ENCODE measurements around the gene FOXJ1. TPM values are rescaled to one million over a fixed set of nuclear protein-coding genes. Genes with fewer than 3 reads are reported as not detected.

Gene FOXJ1
- total RNA-seq, 4 donors from 2014 or later, result 0.82 to 7.4 (median 1.9) TPM; not detected in 1

DNA sequence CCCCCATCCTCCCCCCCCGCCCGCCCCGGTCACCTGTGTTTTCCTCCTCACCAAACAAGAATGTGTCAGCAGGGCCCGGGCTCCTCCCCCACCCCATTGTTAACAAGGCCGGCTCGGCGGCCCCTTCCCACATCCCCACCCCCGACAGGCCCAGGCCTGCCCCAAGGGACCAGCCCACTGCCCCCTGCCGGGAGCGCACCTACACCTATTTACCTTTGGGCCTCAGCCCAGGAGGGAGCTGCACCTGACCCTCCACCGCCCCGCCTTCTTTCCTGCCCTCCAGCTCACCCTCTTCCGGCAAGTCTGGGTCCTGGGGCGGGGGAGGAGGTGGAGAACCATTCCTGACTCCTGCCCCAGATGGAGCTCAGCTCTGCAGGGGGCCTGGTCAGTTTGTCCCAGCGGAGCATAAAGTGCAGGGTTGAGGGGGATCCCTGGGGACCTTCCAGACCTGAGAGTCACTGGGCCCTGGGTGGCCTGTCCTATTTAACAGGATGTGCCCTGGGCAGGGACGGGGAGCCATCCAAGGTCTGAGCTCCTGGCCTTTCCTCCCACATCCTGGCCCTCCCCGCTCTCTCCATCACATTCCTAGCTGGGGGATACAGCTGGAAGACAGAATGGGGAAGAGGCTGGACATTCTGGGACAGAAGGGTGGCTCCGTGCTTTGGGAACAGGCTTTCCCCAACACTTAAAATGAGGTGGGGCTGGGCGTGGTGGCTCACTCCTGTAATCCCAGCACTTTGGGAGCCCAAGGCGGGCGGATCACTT is 8.3 kb downstream of the FOXJ1 start:
- Histone ChIP-seq H3K27ac (no peak overlapping the region), H3K9me3 (no peaks in the 10 kb centered on the region), H3K4me1 (peaks cover 0 to 12% (median 1%) of the 10 kb centered on the region in 4 donors), H3K36me3 (no peaks in the 10 kb centered on the region), H3K4me3 (no peak overlapping the region), H3K27me3 (peaks cover 56% of the 10 kb centered on the region)
- intact Hi-C loops (cut with DNase I; ENCODE audit: low total_unique reads), result no loop called here
- 20 to 38% methylated on average over 2 to 18 of the region's 21 CpGs for WGBS, 2 donors (ENCODE audit: low coverage in 1 of 2)
- DNase-seq, result peak; percentile 64
- in situ Hi-C loops (cut with MboI; ENCODE audit: low pct_ligation_motif_present in 1 of 4, low pct_unique_long_range_greater_than_20kb in 1 of 4, low sequenced_read_pairs in 3 of 4), result no loop called here
- TF ChIP-seq CTCF (IDR thresholded peaks at IDR 0.05), result no peak
- TF ChIP-seq EP300 (IDR thresholded peaks at IDR 0.05; ENCODE audit: low read depth), result no peak
- TF ChIP-seq POLR2AphosphoS5 (IDR thresholded peaks at IDR 0.05), result no peak
- TF ChIP-seq POLR2A (IDR thresholded peaks at IDR 0.05), result no peak

GRCh38 chr17:76131692-76132573 is 9.1 kb downstream of the FOXJ1 start:
- DNase-seq, result no peak
- Histone ChIP-seq H3K36me3 (no peaks in the 10 kb centered on the region), H3K27ac (no peak overlapping the region), H3K9me3 (no peaks in the 10 kb centered on the region), H3K27me3 (peaks cover 47% of the 10 kb centered on the region), H3K4me1 (peaks cover 0 to 12% (median 1%) of the 10 kb centered on the region in 4 donors), H3K4me3 (no peak overlapping the region)
- WGBS, 2 donors (ENCODE audit: low coverage in 1 of 2), result 83 to 100% methylated on average over 1 to 14 of the region's 21 CpGs
- intact Hi-C loops (cut with DNase I; ENCODE audit: low total_unique reads) (no loop called here), in situ Hi-C loops (cut with MboI; ENCODE audit: low pct_ligation_motif_present in 1 of 4, low pct_unique_long_range_greater_than_20kb in 1 of 4, low sequenced_read_pairs in 3 of 4) (no loop called here)
- no peak for TF ChIP-seq CTCF (IDR thresholded peaks at IDR 0.05)
- TF ChIP-seq POLR2A (IDR thresholded peaks at IDR 0.05), result no peak
- TF ChIP-seq POLR2AphosphoS5 (IDR thresholded peaks at IDR 0.05), result no peak
- no peak for TF ChIP-seq EP300 (IDR thresholded peaks at IDR 0.05; ENCODE audit: low read depth)

DNA sequence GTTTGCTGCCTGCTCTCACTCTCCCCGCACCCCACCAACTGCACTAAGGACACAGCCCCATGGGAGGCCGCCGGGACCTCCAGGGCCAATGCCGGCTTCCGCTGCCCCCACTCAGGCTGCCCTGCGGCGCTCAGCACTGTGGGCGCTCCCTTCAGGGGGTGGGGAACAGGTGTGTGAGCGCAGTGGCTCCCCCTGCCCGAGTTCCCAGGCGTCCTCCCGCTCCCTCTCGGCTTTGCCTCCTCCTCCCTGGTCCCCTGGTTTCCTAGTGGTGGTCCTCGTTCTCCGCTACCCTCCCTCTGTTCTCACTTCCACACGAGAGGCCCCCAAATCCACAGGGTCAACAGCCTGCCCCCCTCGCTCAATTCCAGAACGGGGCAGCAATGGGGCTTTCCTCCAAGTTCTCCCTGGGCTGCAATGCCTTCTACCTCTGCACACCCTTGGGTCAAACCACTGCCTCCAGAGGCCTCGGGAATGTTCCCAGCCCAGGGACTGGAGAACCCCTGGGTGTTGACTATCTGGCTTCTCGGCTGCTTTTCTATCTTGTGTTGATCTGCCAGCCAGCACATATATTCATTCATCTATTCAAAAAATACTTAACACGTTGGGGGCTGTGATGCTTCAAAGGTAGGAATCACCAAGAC is 9.9 kb downstream of the FOXJ1 start:
- no peak overlapping the region for H3K4me3 ChIP-seq
- intact Hi-C loops (cut with DNase I; ENCODE audit: low total_unique reads), result no loop called here
- peaks cover 40% of the 10 kb centered on the region for H3K27me3 ChIP-seq
- in situ Hi-C loops (cut with MboI; ENCODE audit: low pct_ligation_motif_present in 1 of 4, low pct_unique_long_range_greater_than_20kb in 1 of 4, low sequenced_read_pairs in 3 of 4), result no loop called here
- H3K9me3 ChIP-seq, result no peaks in the 10 kb centered on the region
- peaks cover 0 to 12% (median 1%) of the 10 kb centered on the region in 4 donors for H3K4me1 ChIP-seq
- WGBS, 2 donors (ENCODE audit: low coverage in 1 of 2), result 79 to 100% methylated on average over 1 to 21 of the region's 21 CpGs
- no peak overlapping the region for H3K27ac ChIP-seq
- DNase-seq, result no peak
- no peaks in the 10 kb centered on the region for H3K36me3 ChIP-seq
- TF ChIP-seq CTCF (IDR thresholded peaks at IDR 0.05) (no peak), EP300 (IDR thresholded peaks at IDR 0.05; ENCODE audit: low read depth) (no peak), POLR2A (IDR thresholded peaks at IDR 0.05) (no peak), POLR2AphosphoS5 (IDR thresholded peaks at IDR 0.05) (no peak)

DNA sequence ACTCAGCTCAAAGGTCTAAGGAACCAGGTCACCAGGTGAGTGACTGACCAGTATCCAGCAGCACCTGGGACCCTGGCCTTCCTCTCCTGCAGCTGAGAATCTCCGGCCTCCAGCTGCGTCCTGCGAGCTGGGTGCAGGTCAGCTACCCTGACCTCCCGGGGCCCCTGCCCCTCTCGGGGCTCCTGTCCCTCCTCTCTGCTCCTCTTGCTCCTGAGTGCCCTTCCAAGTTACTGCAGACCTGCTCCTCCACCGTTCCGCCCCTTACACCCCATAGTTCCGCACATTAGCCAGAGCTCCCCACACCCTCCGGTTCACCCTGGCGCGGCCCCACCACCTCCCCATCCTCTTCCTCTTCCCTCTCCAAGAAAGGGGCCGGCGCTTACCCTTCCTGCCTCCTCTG is 10.6 kb downstream of the FOXJ1 start:
- TF ChIP-seq POLR2AphosphoS5 (IDR thresholded peaks at IDR 0.05), result no peak
- no peak for TF ChIP-seq POLR2A (IDR thresholded peaks at IDR 0.05)
- TF ChIP-seq CTCF (IDR thresholded peaks at IDR 0.05), result no peak
- TF ChIP-seq EP300 (IDR thresholded peaks at IDR 0.05; ENCODE audit: low read depth), result no peak
- no peak for DNase-seq
- peaks cover 33% of the 10 kb centered on the region for H3K27me3 ChIP-seq
- in situ Hi-C loops (cut with MboI; ENCODE audit: low pct_ligation_motif_present in 1 of 4, low pct_unique_long_range_greater_than_20kb in 1 of 4, low sequenced_read_pairs in 3 of 4), result no loop called here
- intact Hi-C loops (cut with DNase I; ENCODE audit: low total_unique reads), result no loop called here
- H3K27ac ChIP-seq, result no peak overlapping the region
- WGBS, 2 donors (ENCODE audit: low coverage in 1 of 2), result 48 to 76% methylated on average over 6 to 12 of the region's 13 CpGs
- H3K36me3 ChIP-seq, result no peaks in the 10 kb centered on the region
- no peak overlapping the region for H3K4me3 ChIP-seq
- no peaks in the 10 kb centered on the region for H3K9me3 ChIP-seq
- H3K4me1 ChIP-seq, result peaks cover 0 to 12% (median 1%) of the 10 kb centered on the region in 4 donors
